Measurements from ENCODE around the gene ST8SIA4.

The ST8SIA4 gene

GRCh38 chr5:100779669-100780375, 123.3 kb downstream of the ST8SIA4 start:
- no peak for DNase-seq (ENCODE audit: low spot score)

GRCh38 chr5:100777680-100778300, 125.3 kb downstream of the ST8SIA4 start:
- DNase-seq (ENCODE audit: low spot score), result peak; percentile 62

- DNase-seq (ENCODE audit: low spot score), result no peak
Measured at GRCh38 chr5:100775533-100775855, 127.6 kb downstream of the ST8SIA4 start.

GRCh38 chr5:100772548-100772947, 130.5 kb downstream of the ST8SIA4 start:
- DNase-seq (ENCODE audit: low spot score), result no peak

GRCh38 chr5:100772006-100772405, 131.1 kb downstream of the ST8SIA4 start:
- DNase-seq (ENCODE audit: low spot score), result no peak

- DNase-seq (ENCODE audit: low spot score), result no peak
Measured at GRCh38 chr5:100771181-100771580, 131.9 kb downstream of the ST8SIA4 start.

GRCh38 chr5:100768221-100768620, 134.9 kb downstream of the ST8SIA4 start:
- DNase-seq (ENCODE audit: low spot score), result no peak

GRCh38 chr5:100762995-100763394, 140.1 kb downstream of the ST8SIA4 start:
- DNase-seq (ENCODE audit: low spot score), result no peak

GRCh38 chr5:100762108-100762507, 141.0 kb downstream of the ST8SIA4 start:
- no peak for DNase-seq (ENCODE audit: low spot score)

GRCh38 chr5:100761192-100761591, 141.9 kb downstream of the ST8SIA4 start:
- no peak for DNase-seq (ENCODE audit: low spot score)

GRCh38 chr5:100760688-100761087, 142.4 kb downstream of the ST8SIA4 start:
- no peak for DNase-seq (ENCODE audit: low spot score)

GRCh38 chr5:100758780-100759179, 144.3 kb downstream of the ST8SIA4 start:
- DNase-seq (ENCODE audit: low spot score), result no peak

GRCh38 chr5:100758306-100758705, 144.8 kb downstream of the ST8SIA4 start:
- DNase-seq (ENCODE audit: low spot score), result no peak

GRCh38 chr5:100757618-100758017, 145.5 kb downstream of the ST8SIA4 start:
- no peak for DNase-seq (ENCODE audit: low spot score)

Measured in AG08396 (cell line).